ENCODE data around the gene KLHL34. TPM values are rescaled to one million over a fixed set of nuclear protein-coding genes. Genes with fewer than 3 reads are reported as not detected.

The KLHL34 gene
- total RNA-seq, 1 donor from 2014 or later = not detected

DNA sequence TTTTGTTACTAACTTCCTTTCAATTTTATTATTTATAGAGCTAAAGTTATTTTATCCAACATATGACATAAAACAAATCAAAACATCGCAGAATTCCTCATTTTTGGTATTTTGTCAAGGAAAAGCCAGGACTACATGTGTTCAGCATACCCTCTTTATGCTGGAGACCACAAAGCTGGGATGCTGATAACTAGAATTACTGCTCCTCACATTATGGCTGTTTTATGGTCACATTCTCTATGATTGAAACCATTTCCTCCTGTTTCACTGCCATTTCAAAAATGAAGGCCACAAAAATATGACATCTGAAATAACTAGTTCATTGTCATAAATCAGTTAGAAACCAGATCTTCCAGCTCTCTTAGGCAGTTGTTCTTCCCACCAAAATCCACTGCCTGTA lies 41.7 kb downstream of the KLHL34 start:
- no peak overlapping the region for H3K27ac Mint-ChIP-seq (ENCODE audit: unreplicated experiment)
- FAIRE-seq (peak; percentile 43), DNase-seq (ENCODE audit: low read depth) (no peak)
- no peaks in the 10 kb centered on the region for H3K9me3 ChIP-seq (ENCODE audit: insufficient read depth, low read depth, low read length)
- no peak overlapping the region for H3K9ac ChIP-seq (ENCODE audit: low read length)
- H3K4me1 Mint-ChIP-seq (ENCODE audit: low read depth, unreplicated experiment) = no peaks in the 10 kb centered on the region
- no peaks in the 10 kb centered on the region for H4K20me1 ChIP-seq (ENCODE audit: insufficient read depth, low read length)
- no peak overlapping the region for H3K4me2 ChIP-seq (ENCODE audit: low read length)
- no peaks in the 10 kb centered on the region for H3K27me3 ChIP-seq (ENCODE audit: insufficient read depth, low read length)
- no peaks in the 10 kb centered on the region for H3K36me3 Mint-ChIP-seq (ENCODE audit: low read depth, unreplicated experiment)
- no peaks in the 10 kb centered on the region for H3K27me3 Mint-ChIP-seq (ENCODE audit: low read depth, unreplicated experiment)
- H3K27ac ChIP-seq (ENCODE audit: low read depth, low read length) = no peak overlapping the region
- TF ChIP-seq EZH2 (IDR thresholded peaks at IDR 0.05; ENCODE audit: insufficient read depth, low read length) = no peak
- TF ChIP-seq, protein P1, sequence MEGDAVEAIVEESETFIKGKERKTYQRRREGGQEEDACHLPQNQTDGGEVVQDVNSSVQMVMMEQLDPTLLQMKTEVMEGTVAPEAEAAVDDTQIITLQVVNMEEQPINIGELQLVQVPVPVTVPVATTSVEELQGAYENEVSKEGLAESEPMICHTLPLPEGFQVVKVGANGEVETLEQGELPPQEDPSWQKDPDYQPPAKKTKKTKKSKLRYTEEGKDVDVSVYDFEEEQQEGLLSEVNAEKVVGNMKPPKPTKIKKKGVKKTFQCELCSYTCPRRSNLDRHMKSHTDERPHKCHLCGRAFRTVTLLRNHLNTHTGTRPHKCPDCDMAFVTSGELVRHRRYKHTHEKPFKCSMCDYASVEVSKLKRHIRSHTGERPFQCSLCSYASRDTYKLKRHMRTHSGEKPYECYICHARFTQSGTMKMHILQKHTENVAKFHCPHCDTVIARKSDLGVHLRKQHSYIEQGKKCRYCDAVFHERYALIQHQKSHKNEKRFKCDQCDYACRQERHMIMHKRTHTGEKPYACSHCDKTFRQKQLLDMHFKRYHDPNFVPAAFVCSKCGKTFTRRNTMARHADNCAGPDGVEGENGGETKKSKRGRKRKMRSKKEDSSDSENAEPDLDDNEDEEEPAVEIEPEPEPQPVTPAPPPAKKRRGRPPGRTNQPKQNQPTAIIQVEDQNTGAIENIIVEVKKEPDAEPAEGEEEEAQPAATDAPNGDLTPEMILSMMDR (IDR thresholded peaks at IDR 0.05; ENCODE audit: insufficient read depth, low read depth, low read length) = no peak
- H3K4me1 ChIP-seq (ENCODE audit: insufficient read depth, low read length) = no peaks in the 10 kb centered on the region
- no peaks in the 10 kb centered on the region for H3K9me3 Mint-ChIP-seq (ENCODE audit: unreplicated experiment)
- H2AFZ ChIP-seq (ENCODE audit: low read depth, low read length) = no peak overlapping the region
- no peak overlapping the region for H3K4me3 Mint-ChIP-seq (ENCODE audit: unreplicated experiment)
- no peak overlapping the region for H3K4me3 ChIP-seq (ENCODE audit: insufficient read depth, low read depth, low read length)
- H3K79me2 ChIP-seq (ENCODE audit: insufficient read depth, low read length) = no peaks in the 10 kb centered on the region
- H3K36me3 ChIP-seq (ENCODE audit: insufficient read depth, low read length) = no peaks in the 10 kb centered on the region

DNA sequence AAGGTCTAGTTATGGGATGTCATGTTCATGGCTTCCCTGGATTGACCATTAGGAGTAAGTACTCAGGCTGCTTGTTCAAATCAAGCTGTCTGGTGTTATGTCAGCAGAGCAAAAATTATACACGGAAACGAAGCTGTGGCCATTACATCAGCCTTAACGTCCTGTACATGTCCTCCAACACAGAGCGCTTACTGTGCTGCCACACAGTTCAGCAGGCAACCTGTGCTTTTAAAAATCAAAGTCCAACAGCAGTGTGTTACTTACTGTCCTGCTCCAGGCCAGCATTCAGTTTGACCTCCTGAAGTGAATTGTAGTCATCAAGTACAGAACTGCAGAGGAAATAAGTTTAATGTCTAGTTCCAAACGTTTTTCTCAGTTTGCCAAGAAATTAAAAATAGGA lies 46.0 kb downstream of the KLHL34 start:
- Histone ChIP-seq H3K9ac (ENCODE audit: low read length) (no peak overlapping the region), H3K27ac (ENCODE audit: low read depth, low read length) (no peak overlapping the region), H3K4me1 (ENCODE audit: insufficient read depth, low read length) (no peaks in the 10 kb centered on the region), H3K79me2 (ENCODE audit: insufficient read depth, low read length) (no peaks in the 10 kb centered on the region), H3K4me3 (ENCODE audit: insufficient read depth, low read depth, low read length) (no peak overlapping the region), H2AFZ (ENCODE audit: low read depth, low read length) (no peak overlapping the region), H3K27me3 (ENCODE audit: insufficient read depth, low read length) (no peaks in the 10 kb centered on the region), H3K36me3 (ENCODE audit: insufficient read depth, low read length) (no peaks in the 10 kb centered on the region), H3K4me2 (ENCODE audit: low read length) (no peak overlapping the region), H4K20me1 (ENCODE audit: insufficient read depth, low read length) (no peaks in the 10 kb centered on the region), H3K9me3 (ENCODE audit: insufficient read depth, low read depth, low read length) (no peaks in the 10 kb centered on the region)
- no peaks in the 10 kb centered on the region for H3K27me3 Mint-ChIP-seq (ENCODE audit: low read depth, unreplicated experiment)
- no peaks in the 10 kb centered on the region for H3K36me3 Mint-ChIP-seq (ENCODE audit: low read depth, unreplicated experiment)
- no peak overlapping the region for H3K27ac Mint-ChIP-seq (ENCODE audit: unreplicated experiment)
- H3K4me3 Mint-ChIP-seq (ENCODE audit: unreplicated experiment) = no peak overlapping the region
- DNase-seq (ENCODE audit: low read depth) (no peak), FAIRE-seq (peak; percentile 95)
- no peak for TF ChIP-seq EZH2 (IDR thresholded peaks at IDR 0.05; ENCODE audit: insufficient read depth, low read length)
- TF ChIP-seq, protein P1 (IDR thresholded peaks at IDR 0.05; ENCODE audit: insufficient read depth, low read depth, low read length) = no peak
- no peaks in the 10 kb centered on the region for H3K9me3 Mint-ChIP-seq (ENCODE audit: unreplicated experiment)
- H3K4me1 Mint-ChIP-seq (ENCODE audit: low read depth, unreplicated experiment) = no peaks in the 10 kb centered on the region

DNA sequence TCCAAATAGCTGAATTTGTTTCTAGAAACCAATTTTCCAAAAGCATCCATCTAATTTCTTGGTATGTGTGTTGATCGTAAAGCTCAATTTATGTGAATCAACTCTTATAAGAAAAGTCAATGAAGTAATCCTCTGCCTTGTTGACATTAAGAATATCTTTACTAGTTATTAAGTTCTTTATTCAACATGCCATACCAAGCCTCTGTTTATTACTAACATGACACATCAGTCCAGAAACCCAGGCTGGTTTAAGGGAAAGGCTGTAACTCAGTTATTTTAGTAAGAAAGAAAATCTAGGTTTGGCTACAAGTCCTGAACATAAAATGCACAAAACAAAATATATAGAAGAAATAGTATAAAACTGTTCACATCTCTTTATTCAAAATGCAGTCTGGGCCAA lies 48.0 kb downstream of the KLHL34 start:
- no peak overlapping the region for H3K4me3 ChIP-seq (ENCODE audit: insufficient read depth, low read depth, low read length)
- no peaks in the 10 kb centered on the region for H3K4me1 ChIP-seq (ENCODE audit: insufficient read depth, low read length)
- no peak overlapping the region for H3K27ac Mint-ChIP-seq (ENCODE audit: unreplicated experiment)
- TF ChIP-seq, protein P1 (IDR thresholded peaks at IDR 0.05; ENCODE audit: insufficient read depth, low read depth, low read length) = no peak
- no peak for TF ChIP-seq EZH2 (IDR thresholded peaks at IDR 0.05; ENCODE audit: insufficient read depth, low read length)
- H3K36me3 ChIP-seq (ENCODE audit: insufficient read depth, low read length) = no peaks in the 10 kb centered on the region
- no peaks in the 10 kb centered on the region for H3K9me3 Mint-ChIP-seq (ENCODE audit: unreplicated experiment)
- peaks cover 2% of the 10 kb centered on the region for H3K4me1 Mint-ChIP-seq (ENCODE audit: low read depth, unreplicated experiment)
- FAIRE-seq (peak; percentile 52), DNase-seq (ENCODE audit: low read depth) (no peak)
- no peaks in the 10 kb centered on the region for H3K36me3 Mint-ChIP-seq (ENCODE audit: low read depth, unreplicated experiment)
- no peak overlapping the region for H3K9ac ChIP-seq (ENCODE audit: low read length)
- no peaks in the 10 kb centered on the region for H3K9me3 ChIP-seq (ENCODE audit: insufficient read depth, low read depth, low read length)
- H3K79me2 ChIP-seq (ENCODE audit: insufficient read depth, low read length) = no peaks in the 10 kb centered on the region
- no peaks in the 10 kb centered on the region for H3K27me3 ChIP-seq (ENCODE audit: insufficient read depth, low read length)
- no peak overlapping the region for H3K4me3 Mint-ChIP-seq (ENCODE audit: unreplicated experiment)
- no peaks in the 10 kb centered on the region for H4K20me1 ChIP-seq (ENCODE audit: insufficient read depth, low read length)
- H3K27ac ChIP-seq (ENCODE audit: low read depth, low read length) = no peak overlapping the region
- no peak overlapping the region for H3K4me2 ChIP-seq (ENCODE audit: low read length)
- H3K27me3 Mint-ChIP-seq (ENCODE audit: low read depth, unreplicated experiment) = no peaks in the 10 kb centered on the region
- no peak overlapping the region for H2AFZ ChIP-seq (ENCODE audit: low read depth, low read length)
